Neural crest cell (in vitro differentiated cells): ENCODE results near the gene DAPK1. TPM values are rescaled to one million over a fixed set of nuclear protein-coding genes. Genes with fewer than 3 reads are reported as not detected.
"Not testable (repeated sequence)": the region's sequence is repeated elsewhere in the genome, so short reads cannot be mapped to it uniquely, and the experiment has no call there.

Source experiments
- DNase-seq: peaks from one replicate; pipeline ENCODE4 v3.0.0; 2021; ENCODE audit warnings: low read depth, mixed read lengths, low spot score
- H3K27ac Mint-ChIP-seq: one replicate; pipeline ENCODE4 v1.8.0; 2021; ENCODE audit warnings: mild to moderate bottlenecking, mixed read lengths; ENCODE audit not compliant: unreplicated experiment
- H3K27me3 Mint-ChIP-seq: 2 replicates; pipeline ENCODE4 v1.8.0; 2021; ENCODE audit warnings: low read depth, mild to moderate bottlenecking, mixed read lengths
- H3K36me3 Mint-ChIP-seq: 2 replicates; pipeline ENCODE4 v1.8.0; 2021; ENCODE audit warnings: low read depth, mild to moderate bottlenecking, mixed read lengths
- H3K4me1 Mint-ChIP-seq: 2 replicates; pipeline ENCODE4 v1.8.0; 2021; ENCODE audit warnings: mixed read lengths
- H3K4me3 Mint-ChIP-seq: one replicate; pipeline ENCODE4 v1.8.0; 2021; ENCODE audit warnings: mild to moderate bottlenecking, mixed read lengths
- H3K9me3 Mint-ChIP-seq: 2 replicates; pipeline ENCODE4 v1.8.0; 2021; ENCODE audit warnings: mixed read lengths
- CTCF ChIP-seq: fragments of 200-600 bp; sonication (generic); conservative IDR thresholded peaks from 2 replicates; pipeline ENCODE4 v1.5.0; 2021; ENCODE audit warnings: antibody characterized with exemption, mild to moderate bottlenecking
- total RNA-seq: library from RNA; stranded (reverse); gene quantifications from 2 replicates; pipeline ENCODE4 v1.2.1, GENCODE V29; 2021

Gene DAPK1
- total RNA-seq, 1 donor from 2014 or later: 62.7 TPM

GRCh38 chr9:87742813-87743428 lies 245.3 kb downstream of the DAPK1 start:
- peaks cover 7% of the 10 kb centered on the region for H3K9me3 Mint-ChIP-seq
- no peak for TF ChIP-seq CTCF
- no peaks in the 10 kb centered on the region for H3K4me1 Mint-ChIP-seq
- H3K27ac Mint-ChIP-seq: no peak overlapping the region
- H3K4me3 Mint-ChIP-seq: no peak overlapping the region
- peaks cover 3% of the 10 kb centered on the region for H3K36me3 Mint-ChIP-seq
- DNase-seq: no peak
- no peaks in the 10 kb centered on the region for H3K27me3 Mint-ChIP-seq

GRCh38 chr9:87744247-87744646 lies 246.6 kb downstream of the DAPK1 start:
- H3K36me3 Mint-ChIP-seq, H3K27ac Mint-ChIP-seq, H3K4me3 Mint-ChIP-seq, H3K27me3 Mint-ChIP-seq, DNase-seq, H3K4me1 Mint-ChIP-seq, H3K9me3 Mint-ChIP-seq: not testable (repeated sequence)

- H3K36me3 Mint-ChIP-seq: no peaks in the 10 kb centered on the region
- peaks cover 4% of the 10 kb centered on the region for H3K9me3 Mint-ChIP-seq
- no peak overlapping the region for H3K27ac Mint-ChIP-seq
- no peak for DNase-seq
- H3K4me3 Mint-ChIP-seq: no peak overlapping the region
- no peaks in the 10 kb centered on the region for H3K27me3 Mint-ChIP-seq
- no peak for TF ChIP-seq CTCF
- no peaks in the 10 kb centered on the region for H3K4me1 Mint-ChIP-seq
Measured at GRCh38 chr9:87746186-87746585, 248.5 kb downstream of the DAPK1 start.

- peaks cover 4% of the 10 kb centered on the region for H3K9me3 Mint-ChIP-seq
- no peak for DNase-seq
- H3K4me3 Mint-ChIP-seq: no peak overlapping the region
- no peak overlapping the region for H3K27ac Mint-ChIP-seq
- no peaks in the 10 kb centered on the region for H3K36me3 Mint-ChIP-seq
- no peaks in the 10 kb centered on the region for H3K4me1 Mint-ChIP-seq
- TF ChIP-seq CTCF: no peak
- H3K27me3 Mint-ChIP-seq: no peaks in the 10 kb centered on the region
Measured at GRCh38 chr9:87748881-87749280, 251.2 kb downstream of the DAPK1 start.

- Mint-ChIP-seq H3K4me1 (no peaks in the 10 kb centered on the region), H3K9me3 (peaks cover 4% of the 10 kb centered on the region), H3K4me3 (no peak overlapping the region), H3K27me3 (no peaks in the 10 kb centered on the region), H3K36me3 (no peaks in the 10 kb centered on the region), H3K27ac (no peak overlapping the region)
- TF ChIP-seq CTCF: no peak
- no peak for DNase-seq
Measured at GRCh38 chr9:87749335-87750035, 251.8 kb downstream of the DAPK1 start.

- Mint-ChIP-seq H3K27ac (no peak overlapping the region), H3K9me3 (peaks cover 4% of the 10 kb centered on the region), H3K27me3 (no peaks in the 10 kb centered on the region), H3K4me3 (no peak overlapping the region), H3K36me3 (no peaks in the 10 kb centered on the region), H3K4me1 (no peaks in the 10 kb centered on the region)
- no peak for DNase-seq
- no peak for TF ChIP-seq CTCF
Measured at GRCh38 chr9:87750726-87751125, 253.1 kb downstream of the DAPK1 start.
